Colonic mucosa (tissue), 4 donors: ENCODE data around the gene USB1. TPM values are rescaled to one million over a fixed set of nuclear protein-coding genes. Genes with fewer than 3 reads are reported as not detected.
A peak's percentile ranks its signal among the peaks of the same experiment; 100 is the strongest.

Source experiments
- DNase-seq: peaks from one replicate; pipeline ENCODE4 v3.0.0-alpha.2; 2020
- H3K27ac ChIP-seq: fragments of 200-600 bp; one replicate; pipeline ENCODE4 v1.8.0; 2021
- H3K27me3 ChIP-seq: fragments of 200-600 bp; one replicate; pipeline ENCODE4 v1.8.0; 2021
- H3K36me3 ChIP-seq: fragments of 200-600 bp; one replicate; pipeline ENCODE4 v1.8.0; 2021
- H3K4me1 ChIP-seq: fragments of 200-600 bp; one replicate; pipeline ENCODE4 v1.8.0; 2021; ENCODE audit warnings: mild to moderate bottlenecking
- H3K4me3 ChIP-seq: fragments of 200-600 bp; one replicate; pipeline ENCODE4 v1.8.0; 2021
- H3K9ac ChIP-seq, 2 donors: one replicate each; pipeline ENCODE4 v1.7.0; 2013; ENCODE audit warnings: control low read depth in 2 of 2, low read depth in 2 of 2, low read length in 2 of 2
- H3K9me3 ChIP-seq: fragments of 200-600 bp; one replicate; pipeline ENCODE4 v1.8.0; 2021
- intact Hi-C: fragments of 100-400 bp; cut with DNase I; formaldehyde crosslinking; loops from one replicate; pipeline ENCODE4 v1.14.1; 2022
- total RNA-seq, 2 donors: library from RNA; stranded (reverse); fragmentation: NEBNext Ultra II Directional in 1 of 2; extraction: Animal tissue kit (Norgen Biotek cat#: 25700) in 1 of 2; gene quantifications; one replicate each; pipeline ENCODE4 v1.2.1, GENCODE V29; 2021
- TF ChIP-seq, protein P1 (sequence below): fragments of 200-600 bp; IDR thresholded peaks from one replicate; pipeline ENCODE4 v1.8.0; 2022; ENCODE audit warnings: antibody characterized with exemption, mild to moderate bottlenecking
- donor health status: healthy.
- donor health status: DM: no; HTN: no; CAD: no.
- donor health status: DM: no; HTN: no; CAD: no.

The USB1 gene, protein sequence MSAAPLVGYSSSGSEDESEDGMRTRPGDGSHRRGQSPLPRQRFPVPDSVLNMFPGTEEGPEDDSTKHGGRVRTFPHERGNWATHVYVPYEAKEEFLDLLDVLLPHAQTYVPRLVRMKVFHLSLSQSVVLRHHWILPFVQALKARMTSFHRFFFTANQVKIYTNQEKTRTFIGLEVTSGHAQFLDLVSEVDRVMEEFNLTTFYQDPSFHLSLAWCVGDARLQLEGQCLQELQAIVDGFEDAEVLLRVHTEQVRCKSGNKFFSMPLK
- total RNA-seq: 10 to 100 TPM; 34.2 to 49.8 TPM

GRCh38 chr16:58000706-58001676, at the start of gene USB1:
Gene USB1 (plus strand): TSS chr16:58001407. CDS start chr16:58001484, 77 bp downstream.
- peak within 1 kb of the TSS; percentile 78 to 88 for H3K9ac ChIP-seq
- no peaks in the 10 kb centered on the region for H3K9me3 ChIP-seq
- H3K36me3 ChIP-seq: peaks cover 8% of the 10 kb centered on the region
- TF ChIP-seq, protein P1, sequence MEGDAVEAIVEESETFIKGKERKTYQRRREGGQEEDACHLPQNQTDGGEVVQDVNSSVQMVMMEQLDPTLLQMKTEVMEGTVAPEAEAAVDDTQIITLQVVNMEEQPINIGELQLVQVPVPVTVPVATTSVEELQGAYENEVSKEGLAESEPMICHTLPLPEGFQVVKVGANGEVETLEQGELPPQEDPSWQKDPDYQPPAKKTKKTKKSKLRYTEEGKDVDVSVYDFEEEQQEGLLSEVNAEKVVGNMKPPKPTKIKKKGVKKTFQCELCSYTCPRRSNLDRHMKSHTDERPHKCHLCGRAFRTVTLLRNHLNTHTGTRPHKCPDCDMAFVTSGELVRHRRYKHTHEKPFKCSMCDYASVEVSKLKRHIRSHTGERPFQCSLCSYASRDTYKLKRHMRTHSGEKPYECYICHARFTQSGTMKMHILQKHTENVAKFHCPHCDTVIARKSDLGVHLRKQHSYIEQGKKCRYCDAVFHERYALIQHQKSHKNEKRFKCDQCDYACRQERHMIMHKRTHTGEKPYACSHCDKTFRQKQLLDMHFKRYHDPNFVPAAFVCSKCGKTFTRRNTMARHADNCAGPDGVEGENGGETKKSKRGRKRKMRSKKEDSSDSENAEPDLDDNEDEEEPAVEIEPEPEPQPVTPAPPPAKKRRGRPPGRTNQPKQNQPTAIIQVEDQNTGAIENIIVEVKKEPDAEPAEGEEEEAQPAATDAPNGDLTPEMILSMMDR: peak; percentile 49
- intact Hi-C loops: no loop called here
- DNase-seq: peak; percentile 89
- peak within 1 kb of the TSS; percentile 91 for H3K27ac ChIP-seq
- peak within 1 kb of the TSS; percentile 84 for H3K4me3 ChIP-seq
- no peaks in the 10 kb centered on the region for H3K4me1 ChIP-seq
- no peaks in the 10 kb centered on the region for H3K27me3 ChIP-seq

DNA sequence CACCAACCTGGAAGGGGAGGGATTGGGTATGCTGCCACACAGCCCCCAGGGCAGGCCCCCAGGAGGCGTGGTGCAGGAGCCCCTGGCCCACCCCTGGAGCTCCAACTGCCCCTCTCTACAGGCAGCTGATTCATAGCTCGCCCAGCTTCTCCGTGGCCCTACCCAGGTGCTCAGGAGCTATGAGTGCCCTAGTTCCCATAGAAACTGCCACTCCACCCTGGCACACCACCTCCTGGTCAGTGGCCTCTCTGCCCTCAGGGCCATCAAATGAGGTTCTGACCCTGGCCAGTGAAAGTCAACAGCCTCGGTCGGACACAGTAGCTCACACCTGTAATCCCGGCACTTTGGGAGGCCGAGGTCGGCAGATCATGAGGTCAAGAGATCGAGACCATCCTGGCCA, 48.3 kb upstream of the USB1 start:
- no peak overlapping the region for H3K27ac ChIP-seq
- no peak overlapping the region for H3K9ac ChIP-seq
- DNase-seq: no peak
- no peaks in the 10 kb centered on the region for H3K9me3 ChIP-seq
- H3K4me3 ChIP-seq: no peak overlapping the region
- no peaks in the 10 kb centered on the region for H3K27me3 ChIP-seq
- intact Hi-C loops: no loop called here
- H3K36me3 ChIP-seq: no peaks in the 10 kb centered on the region
- TF ChIP-seq, protein P1: no peak
- no peaks in the 10 kb centered on the region for H3K4me1 ChIP-seq

DNA sequence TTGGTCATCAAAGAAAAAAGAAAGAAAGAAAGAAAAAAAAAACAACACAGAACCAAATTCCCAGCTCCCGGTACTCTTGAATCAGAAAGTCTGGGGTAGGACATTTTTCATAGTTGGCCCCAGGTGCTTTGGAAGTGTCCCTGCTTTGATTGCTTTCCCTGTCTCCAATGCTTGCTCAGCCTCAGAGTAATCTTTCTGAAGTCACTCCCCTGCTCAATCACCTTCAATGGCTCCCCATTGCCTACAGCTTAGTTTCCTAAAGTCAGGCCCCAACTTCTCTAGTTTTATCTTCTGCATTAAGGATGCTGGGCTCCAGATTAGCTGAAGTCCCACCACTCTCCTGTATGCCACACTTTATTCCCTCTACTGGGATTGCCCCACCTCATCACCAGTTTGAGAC, 47.4 kb upstream of the USB1 start:
- intact Hi-C loops: no loop called here
- no peak overlapping the region for H3K4me3 ChIP-seq
- TF ChIP-seq, protein P1: no peak
- H3K27me3 ChIP-seq: no peaks in the 10 kb centered on the region
- no peak overlapping the region for H3K9ac ChIP-seq
- H3K27ac ChIP-seq: no peak overlapping the region
- no peaks in the 10 kb centered on the region for H3K9me3 ChIP-seq
- no peaks in the 10 kb centered on the region for H3K4me1 ChIP-seq
- DNase-seq: no peak
- H3K36me3 ChIP-seq: no peaks in the 10 kb centered on the region

GRCh38 chr16:57955572-57956188, 45.5 kb upstream of the USB1 start:
- Histone ChIP-seq H3K27me3 (no peaks in the 10 kb centered on the region), H3K27ac (no peak overlapping the region), H3K36me3 (no peaks in the 10 kb centered on the region), H3K9me3 (no peaks in the 10 kb centered on the region), H3K4me1 (no peaks in the 10 kb centered on the region), H3K9ac (no peak overlapping the region), H3K4me3 (no peak overlapping the region)
- no peak for DNase-seq
- TF ChIP-seq, protein P1: no peak
- intact Hi-C loops: no loop called here

- Histone ChIP-seq H3K9ac (no peak overlapping the region), H3K4me1 (no peaks in the 10 kb centered on the region), H3K36me3 (no peaks in the 10 kb centered on the region), H3K27ac (no peak overlapping the region), H3K9me3 (no peaks in the 10 kb centered on the region), H3K4me3 (no peak overlapping the region), H3K27me3 (no peaks in the 10 kb centered on the region)
- TF ChIP-seq, protein P1: no peak
- intact Hi-C loops: no loop called here
- no peak for DNase-seq
Observed at GRCh38 chr16:57956270-57956808, 44.9 kb upstream of the USB1 start.
